Measurements from ENCODE around the gene ARID1B.

The ARID1B gene

GRCh38 chr6:156821707-156822106 lies 44.5 kb downstream of the ARID1B start:
- DNase-seq (ENCODE audit: insufficient read length, low spot score): no peak
- FAIRE-seq: no peak

- no peak for DNase-seq (ENCODE audit: insufficient read length, low spot score)
- no peak for FAIRE-seq
These were observed 45.6 kb downstream of the ARID1B start for GRCh38 chr6:156822747-156823206.

- FAIRE-seq: no peak
- no peak for DNase-seq (ENCODE audit: insufficient read length, low spot score)
These were observed 47.0 kb downstream of the ARID1B start for GRCh38 chr6:156824142-156824541.

GRCh38 chr6:156825475-156825874 lies 48.3 kb downstream of the ARID1B start:
- DNase-seq (ENCODE audit: insufficient read length, low spot score) (peak; percentile 8), FAIRE-seq (no peak)

- FAIRE-seq (no peak), DNase-seq (ENCODE audit: insufficient read length, low spot score) (no peak)
These were observed 49.2 kb downstream of the ARID1B start for GRCh38 chr6:156826290-156826955.

GRCh38 chr6:156827382-156827781 lies 50.2 kb downstream of the ARID1B start:
- FAIRE-seq: no peak

GRCh38 chr6:156828280-156828703 lies 51.1 kb downstream of the ARID1B start:
- FAIRE-seq: no peak
- DNase-seq (ENCODE audit: insufficient read length, low spot score): peak; percentile 39

More at GRCh38 chr6:156827382-156827781, 50.2 kb downstream of the ARID1B start:
- DNase-seq (ENCODE audit: insufficient read length, low spot score): no peak

- FAIRE-seq: no peak
- no peak for DNase-seq (ENCODE audit: insufficient read length, low spot score)
These were observed 52.9 kb downstream of the ARID1B start for GRCh38 chr6:156830126-156830525.

GRCh38 chr6:156832231-156832647 lies 55.1 kb downstream of the ARID1B start:
- DNase-seq (ENCODE audit: insufficient read length, low spot score) (peak; percentile 25), FAIRE-seq (no peak)

GRCh38 chr6:156832669-156833068 lies 55.5 kb downstream of the ARID1B start:
- DNase-seq (ENCODE audit: insufficient read length, low spot score): no peak
- no peak for FAIRE-seq

- DNase-seq (ENCODE audit: insufficient read length, low spot score): no peak
- FAIRE-seq: no peak
These were observed 56.6 kb downstream of the ARID1B start for GRCh38 chr6:156833755-156834154.

GRCh38 chr6:156839129-156839528 lies 62.0 kb downstream of the ARID1B start:
- DNase-seq (ENCODE audit: insufficient read length, low spot score) (no peak), FAIRE-seq (no peak)

GRCh38 chr6:156839591-156840001 lies 62.4 kb downstream of the ARID1B start:
- no peak for FAIRE-seq

GRCh38 chr6:156840136-156840535 lies 63.0 kb downstream of the ARID1B start:
- DNase-seq (ENCODE audit: insufficient read length, low spot score): no peak
- FAIRE-seq: no peak

More at GRCh38 chr6:156839591-156840001, 62.4 kb downstream of the ARID1B start:
- DNase-seq (ENCODE audit: insufficient read length, low spot score): no peak

GRCh38 chr6:156840606-156841005 lies 63.4 kb downstream of the ARID1B start:
- DNase-seq (ENCODE audit: insufficient read length, low spot score): no peak
- no peak for FAIRE-seq

GRCh38 chr6:156841508-156841907 lies 64.3 kb downstream of the ARID1B start:
- FAIRE-seq (no peak), DNase-seq (ENCODE audit: insufficient read length, low spot score) (no peak)

GRCh38 chr6:156842598-156843250 lies 65.5 kb downstream of the ARID1B start:
- FAIRE-seq (no peak), DNase-seq (ENCODE audit: insufficient read length, low spot score) (no peak)

- FAIRE-seq (no peak), DNase-seq (ENCODE audit: insufficient read length, low spot score) (no peak)
These were observed 66.9 kb downstream of the ARID1B start for GRCh38 chr6:156844089-156844488.

GRCh38 chr6:156845454-156846155 lies 68.4 kb downstream of the ARID1B start:
- FAIRE-seq: no peak
- DNase-seq (ENCODE audit: insufficient read length, low spot score): no peak

- FAIRE-seq: no peak
These were observed 69.8 kb downstream of the ARID1B start for GRCh38 chr6:156846845-156847599.

GRCh38 chr6:156848123-156848522 lies 70.9 kb downstream of the ARID1B start:
- DNase-seq (ENCODE audit: insufficient read length, low spot score): no peak
- FAIRE-seq: no peak

More at GRCh38 chr6:156846845-156847599, 69.8 kb downstream of the ARID1B start:
- DNase-seq (ENCODE audit: insufficient read length, low spot score): no peak
